22Rv1 (cell line): ENCODE results near the gene EFS.

Experiments used
- H3K27ac ChIP-seq: fragments of 450-650 bp; 2 replicates; pipeline ENCODE4 v1.5.1; 2017
- CTCF ChIP-seq: fragments of 450-650 bp; IDR thresholded peaks from 2 replicates; pipeline ENCODE4 v1.5.1; 2017; ENCODE audit warnings: mild to moderate bottlenecking
- ZFX ChIP-seq: fragments of 450-650 bp; IDR thresholded peaks from 2 replicates; pipeline ENCODE4 v1.6.1; 2017; ENCODE audit warnings: antibody characterized with exemption, borderline replicate concordance

Gene EFS

GRCh38 chr14:23356662-23357061 is 8.3 kb downstream of the EFS start:
- H3K27ac ChIP-seq: no peak overlapping the region
- TF ChIP-seq CTCF (no peak), ZFX (no peak)

GRCh38 chr14:23355871-23356435 is 9.0 kb downstream of the EFS start:
- TF ChIP-seq CTCF (no peak), ZFX (no peak)
- no peak overlapping the region for H3K27ac ChIP-seq

GRCh38 chr14:23354990-23355389 is 10.0 kb downstream of the EFS start:
- TF ChIP-seq ZFX (no peak), CTCF (no peak)
- no peak overlapping the region for H3K27ac ChIP-seq

- TF ChIP-seq ZFX (no peak), CTCF (no peak)
- H3K27ac ChIP-seq: no peak overlapping the region
Measured at GRCh38 chr14:23353433-23353780, 11.6 kb downstream of the EFS start.

GRCh38 chr14:23352506-23353432 is 12.2 kb downstream of the EFS start, which contains the start of gene SLC22A17:
TSS of gene SLC22A17 (minus strand) at chr14:23352887.
- no peak within 1 kb of the TSS for H3K27ac ChIP-seq
- peak; percentile 31 for TF ChIP-seq CTCF
- no peak for TF ChIP-seq ZFX

- H3K27ac ChIP-seq: no peak overlapping the region
- no peak; the same call in 1 of the 2 replicates for TF ChIP-seq CTCF
- no peak for TF ChIP-seq ZFX
Measured at GRCh38 chr14:23351681-23352505, 13.1 kb downstream of the EFS start.
